PC-3 (cell line): Measurements from ENCODE around the gene FAM120B.

ENCODE experiments used
- CTCF ChIP-seq: fragments of 300-600 bp; sonication (generic); conservative IDR thresholded peaks from 2 replicates; pipeline ENCODE4 v1.5.1; 2017; ENCODE audit warnings: antibody characterized with exemption, low read depth, mild to moderate bottlenecking, low read length
- EZH2 ChIP-seq: fragments of 300-600 bp; sonication (generic); IDR thresholded peaks from one replicate; pipeline ENCODE4 v1.6.1; 2017; ENCODE audit warnings: antibody characterized with exemption, mild to moderate bottlenecking, low read length; ENCODE audit not compliant: unreplicated experiment
- EZH2phosphoT487 ChIP-seq: fragments of 300-600 bp; sonication (generic); IDR thresholded peaks from 2 replicates; pipeline ENCODE4 v1.6.1; 2018; ENCODE audit warnings: mild to moderate bottlenecking, antibody characterized with exemption, low read length, borderline replicate concordance

GRCh38 chr6:170269151-170269845 lies 37.3 kb upstream of the FAM120B start:
- TF ChIP-seq CTCF (no peak), EZH2phosphoT487 (no peak), EZH2 (no peak)
